HEK293 (cell line): Measurements from ENCODE around the gene ZBTB17.
A peak's percentile ranks its signal among the peaks of the same experiment; 100 is the strongest.

Source experiments
- TRIM28 ChIP-seq: IDR thresholded peaks from 2 replicates; pipeline ENCODE4 v1.6.1; 2011; ENCODE audit warnings: low read length, control low read depth, borderline replicate concordance
- YY1 ChIP-seq: fragments of 450-650 bp; formaldehyde crosslinking; IDR thresholded peaks from 2 replicates; pipeline ENCODE4 v1.5.1; 2018; ENCODE audit warnings: missing biosample characterization, missing genetic modification characterization
- ZBTB7A ChIP-seq: fragments of 450-650 bp; formaldehyde crosslinking; IDR thresholded peaks from 2 replicates; pipeline ENCODE4 v1.5.1; 2016; ENCODE audit warnings: low read depth, missing biosample characterization, missing genetic modification characterization
- ZFP41 ChIP-seq: fragments of 450-650 bp; formaldehyde crosslinking; IDR thresholded peaks from 2 replicates; pipeline ENCODE4 v1.5.1; 2016; ENCODE audit warnings: missing biosample characterization, missing genetic modification characterization, borderline replicate concordance
- ZNF24 ChIP-seq: fragments of 450-650 bp; formaldehyde crosslinking; IDR thresholded peaks from 2 replicates; pipeline ENCODE4 v1.5.1; 2016; ENCODE audit warnings: missing biosample characterization, missing genetic modification characterization
- ZNF416 ChIP-seq: fragments of 450-650 bp; formaldehyde crosslinking; IDR thresholded peaks from 2 replicates; pipeline ENCODE4 v1.5.1; 2016; ENCODE audit warnings: missing biosample characterization, missing genetic modification characterization
- ZNF626 ChIP-seq: fragments of 450-650 bp; sonication (Bioruptor Pico); formaldehyde crosslinking; IDR thresholded peaks from 2 replicates; pipeline ENCODE4 v1.5.1; 2018; ENCODE audit warnings: missing biosample characterization, missing genetic modification characterization, inconsistent platforms
- ZNF707 ChIP-seq: fragments of 450-650 bp; formaldehyde crosslinking; IDR thresholded peaks from 2 replicates; pipeline ENCODE4 v1.5.1; 2016; ENCODE audit warnings: missing biosample characterization, missing genetic modification characterization
- ZNF777 ChIP-seq: fragments of 450-650 bp; formaldehyde crosslinking; IDR thresholded peaks from 2 replicates; pipeline ENCODE4 v1.5.1; 2017; ENCODE audit warnings: missing biosample characterization, missing genetic modification characterization, borderline replicate concordance
- TF ChIP-seq, protein P1 (sequence below): sonication (generic); formaldehyde crosslinking; IDR thresholded peaks from 2 replicates; pipeline ENCODE4 v1.8.1; 2022; ENCODE audit warnings: mild to moderate bottlenecking, moderate library complexity, missing genetic modification reagents
- TF ChIP-seq, protein P2 (sequence below): fragments of 450-650 bp; formaldehyde crosslinking; IDR thresholded peaks from 2 replicates; pipeline ENCODE4 v1.5.1; 2016; ENCODE audit warnings: missing biosample characterization, missing genetic modification characterization
- TF ChIP-seq, protein P3 (sequence below): fragments of 450-650 bp; formaldehyde crosslinking; IDR thresholded peaks from 2 replicates; pipeline ENCODE4 v1.5.1; 2016; ENCODE audit warnings: missing biosample characterization, missing genetic modification characterization
- TF ChIP-seq, protein P4 (sequence below): fragments of 450-650 bp; formaldehyde crosslinking; IDR thresholded peaks from 2 replicates; pipeline ENCODE4 v1.5.1; 2016; ENCODE audit warnings: missing biosample characterization, missing genetic modification characterization
- TF ChIP-seq, protein P5 (sequence below): fragments of 450-650 bp; formaldehyde crosslinking; IDR thresholded peaks from 2 replicates; pipeline ENCODE4 v1.5.1; 2016; ENCODE audit warnings: missing biosample characterization, missing genetic modification characterization

- TF ChIP-seq, protein P1, sequence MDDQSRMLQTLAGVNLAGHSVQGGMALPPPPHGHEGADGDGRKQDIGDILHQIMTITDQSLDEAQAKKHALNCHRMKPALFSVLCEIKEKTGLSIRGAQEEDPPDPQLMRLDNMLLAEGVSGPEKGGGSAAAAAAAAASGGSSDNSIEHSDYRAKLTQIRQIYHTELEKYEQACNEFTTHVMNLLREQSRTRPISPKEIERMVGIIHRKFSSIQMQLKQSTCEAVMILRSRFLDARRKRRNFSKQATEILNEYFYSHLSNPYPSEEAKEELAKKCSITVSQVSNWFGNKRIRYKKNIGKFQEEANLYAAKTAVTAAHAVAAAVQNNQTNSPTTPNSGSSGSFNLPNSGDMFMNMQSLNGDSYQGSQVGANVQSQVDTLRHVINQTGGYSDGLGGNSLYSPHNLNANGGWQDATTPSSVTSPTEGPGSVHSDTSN (CRISPR knock-in tag): no peak
- TF ChIP-seq, protein P2, sequence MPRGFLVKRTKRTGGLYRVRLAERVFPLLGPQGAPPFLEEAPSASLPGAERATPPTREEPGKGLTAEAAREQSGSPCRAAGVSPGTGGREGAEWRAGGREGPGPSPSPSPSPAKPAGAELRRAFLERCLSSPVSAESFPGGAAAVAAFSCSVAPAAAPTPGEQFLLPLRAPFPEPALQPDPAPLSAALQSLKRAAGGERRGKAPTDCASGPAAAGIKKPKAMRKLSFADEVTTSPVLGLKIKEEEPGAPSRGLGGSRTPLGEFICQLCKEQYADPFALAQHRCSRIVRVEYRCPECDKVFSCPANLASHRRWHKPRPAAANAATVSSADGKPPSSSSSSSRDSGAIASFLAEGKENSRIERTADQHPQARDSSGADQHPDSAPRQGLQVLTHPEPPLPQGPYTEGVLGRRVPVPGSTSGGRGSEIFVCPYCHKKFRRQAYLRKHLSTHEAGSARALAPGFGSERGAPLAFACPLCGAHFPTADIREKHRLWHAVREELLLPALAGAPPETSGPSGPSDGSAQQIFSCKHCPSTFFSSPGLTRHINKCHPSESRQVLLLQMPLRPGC (tag by site-specific recombination): no peak
- TF ChIP-seq ZNF777: no peak
- TF ChIP-seq, protein P3, sequence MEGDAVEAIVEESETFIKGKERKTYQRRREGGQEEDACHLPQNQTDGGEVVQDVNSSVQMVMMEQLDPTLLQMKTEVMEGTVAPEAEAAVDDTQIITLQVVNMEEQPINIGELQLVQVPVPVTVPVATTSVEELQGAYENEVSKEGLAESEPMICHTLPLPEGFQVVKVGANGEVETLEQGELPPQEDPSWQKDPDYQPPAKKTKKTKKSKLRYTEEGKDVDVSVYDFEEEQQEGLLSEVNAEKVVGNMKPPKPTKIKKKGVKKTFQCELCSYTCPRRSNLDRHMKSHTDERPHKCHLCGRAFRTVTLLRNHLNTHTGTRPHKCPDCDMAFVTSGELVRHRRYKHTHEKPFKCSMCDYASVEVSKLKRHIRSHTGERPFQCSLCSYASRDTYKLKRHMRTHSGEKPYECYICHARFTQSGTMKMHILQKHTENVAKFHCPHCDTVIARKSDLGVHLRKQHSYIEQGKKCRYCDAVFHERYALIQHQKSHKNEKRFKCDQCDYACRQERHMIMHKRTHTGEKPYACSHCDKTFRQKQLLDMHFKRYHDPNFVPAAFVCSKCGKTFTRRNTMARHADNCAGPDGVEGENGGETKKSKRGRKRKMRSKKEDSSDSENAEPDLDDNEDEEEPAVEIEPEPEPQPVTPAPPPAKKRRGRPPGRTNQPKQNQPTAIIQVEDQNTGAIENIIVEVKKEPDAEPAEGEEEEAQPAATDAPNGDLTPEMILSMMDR: peak; percentile 46; the same call in 1 of the 2 replicates
- TF ChIP-seq, protein P4, sequence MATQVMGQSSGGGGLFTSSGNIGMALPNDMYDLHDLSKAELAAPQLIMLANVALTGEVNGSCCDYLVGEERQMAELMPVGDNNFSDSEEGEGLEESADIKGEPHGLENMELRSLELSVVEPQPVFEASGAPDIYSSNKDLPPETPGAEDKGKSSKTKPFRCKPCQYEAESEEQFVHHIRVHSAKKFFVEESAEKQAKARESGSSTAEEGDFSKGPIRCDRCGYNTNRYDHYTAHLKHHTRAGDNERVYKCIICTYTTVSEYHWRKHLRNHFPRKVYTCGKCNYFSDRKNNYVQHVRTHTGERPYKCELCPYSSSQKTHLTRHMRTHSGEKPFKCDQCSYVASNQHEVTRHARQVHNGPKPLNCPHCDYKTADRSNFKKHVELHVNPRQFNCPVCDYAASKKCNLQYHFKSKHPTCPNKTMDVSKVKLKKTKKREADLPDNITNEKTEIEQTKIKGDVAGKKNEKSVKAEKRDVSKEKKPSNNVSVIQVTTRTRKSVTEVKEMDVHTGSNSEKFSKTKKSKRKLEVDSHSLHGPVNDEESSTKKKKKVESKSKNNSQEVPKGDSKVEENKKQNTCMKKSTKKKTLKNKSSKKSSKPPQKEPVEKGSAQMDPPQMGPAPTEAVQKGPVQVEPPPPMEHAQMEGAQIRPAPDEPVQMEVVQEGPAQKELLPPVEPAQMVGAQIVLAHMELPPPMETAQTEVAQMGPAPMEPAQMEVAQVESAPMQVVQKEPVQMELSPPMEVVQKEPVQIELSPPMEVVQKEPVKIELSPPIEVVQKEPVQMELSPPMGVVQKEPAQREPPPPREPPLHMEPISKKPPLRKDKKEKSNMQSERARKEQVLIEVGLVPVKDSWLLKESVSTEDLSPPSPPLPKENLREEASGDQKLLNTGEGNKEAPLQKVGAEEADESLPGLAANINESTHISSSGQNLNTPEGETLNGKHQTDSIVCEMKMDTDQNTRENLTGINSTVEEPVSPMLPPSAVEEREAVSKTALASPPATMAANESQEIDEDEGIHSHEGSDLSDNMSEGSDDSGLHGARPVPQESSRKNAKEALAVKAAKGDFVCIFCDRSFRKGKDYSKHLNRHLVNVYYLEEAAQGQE: 0 out of 2 replicates have a peak, but pooled peaks have one; percentile 14
- no peak for TF ChIP-seq ZNF626 (tag by site-specific recombination)
- no peak for TF ChIP-seq ZBTB7A (tag by site-specific recombination)
- no peak for TF ChIP-seq ZNF416 (tag by site-specific recombination)
- no peak for TF ChIP-seq TRIM28
- TF ChIP-seq, protein P5, sequence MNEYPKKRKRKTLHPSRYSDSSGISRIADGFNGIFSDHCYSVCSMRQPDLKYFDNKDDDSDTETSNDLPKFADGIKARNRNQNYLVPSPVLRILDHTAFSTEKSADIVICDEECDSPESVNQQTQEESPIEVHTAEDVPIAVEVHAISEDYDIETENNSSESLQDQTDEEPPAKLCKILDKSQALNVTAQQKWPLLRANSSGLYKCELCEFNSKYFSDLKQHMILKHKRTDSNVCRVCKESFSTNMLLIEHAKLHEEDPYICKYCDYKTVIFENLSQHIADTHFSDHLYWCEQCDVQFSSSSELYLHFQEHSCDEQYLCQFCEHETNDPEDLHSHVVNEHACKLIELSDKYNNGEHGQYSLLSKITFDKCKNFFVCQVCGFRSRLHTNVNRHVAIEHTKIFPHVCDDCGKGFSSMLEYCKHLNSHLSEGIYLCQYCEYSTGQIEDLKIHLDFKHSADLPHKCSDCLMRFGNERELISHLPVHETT (tag by site-specific recombination): no peak
- no peak for TF ChIP-seq YY1
- TF ChIP-seq ZFP41 (tag by site-specific recombination): no peak
- no peak for TF ChIP-seq ZNF707 (tag by site-specific recombination)
- peak; percentile 64 for TF ChIP-seq ZNF24 (tag by site-specific recombination)
Measured at GRCh38 chr1:15975358-15975804, 520 bp downstream of the ZBTB17 start.
